ENCODE data around the gene CPSF3.

Gene CPSF3

DNA sequence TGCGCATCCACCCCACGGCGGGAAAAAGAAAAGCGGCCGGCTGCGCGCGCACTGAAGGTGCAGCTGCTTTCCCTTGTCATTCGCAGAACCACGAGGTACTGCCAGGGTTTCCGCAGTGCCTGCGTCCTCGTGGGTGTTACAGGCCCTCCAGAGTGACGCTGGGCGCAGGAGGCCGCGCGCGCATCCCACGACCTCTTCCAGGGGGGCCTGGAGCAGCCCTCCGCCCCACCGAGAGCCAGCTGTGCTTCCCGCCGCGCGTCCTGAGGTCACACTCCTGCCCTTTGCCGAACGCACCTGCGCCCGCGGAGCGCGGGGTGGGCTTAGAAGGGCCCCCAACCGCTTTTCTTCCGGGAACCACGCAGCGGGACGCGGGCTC is 50.5 kb downstream of the CPSF3 start:
- Histone ChIP-seq H3K4me1 (ENCODE audit: control insufficient read depth, insufficient read depth, low read length) (peaks cover 10% of the 10 kb centered on the region), H3K4me3 (ENCODE audit: low read depth, low read length) (peak overlapping the region; percentile 62), H3K9ac (ENCODE audit: low read length) (peak overlapping the region; percentile 62), H3K36me3 (ENCODE audit: control insufficient read depth, insufficient read depth, low read length) (peaks cover 35% of the 10 kb centered on the region), H3K27me3 (ENCODE audit: control insufficient read depth, insufficient read depth, low read length) (no peaks in the 10 kb centered on the region; the same call in 1 of the 2 replicates), H3K27ac (ENCODE audit: low read depth, low read length) (no peak overlapping the region), H3K9me3 (ENCODE audit: control insufficient read depth, insufficient read depth, low read depth, low read length) (no peaks in the 10 kb centered on the region)

DNA sequence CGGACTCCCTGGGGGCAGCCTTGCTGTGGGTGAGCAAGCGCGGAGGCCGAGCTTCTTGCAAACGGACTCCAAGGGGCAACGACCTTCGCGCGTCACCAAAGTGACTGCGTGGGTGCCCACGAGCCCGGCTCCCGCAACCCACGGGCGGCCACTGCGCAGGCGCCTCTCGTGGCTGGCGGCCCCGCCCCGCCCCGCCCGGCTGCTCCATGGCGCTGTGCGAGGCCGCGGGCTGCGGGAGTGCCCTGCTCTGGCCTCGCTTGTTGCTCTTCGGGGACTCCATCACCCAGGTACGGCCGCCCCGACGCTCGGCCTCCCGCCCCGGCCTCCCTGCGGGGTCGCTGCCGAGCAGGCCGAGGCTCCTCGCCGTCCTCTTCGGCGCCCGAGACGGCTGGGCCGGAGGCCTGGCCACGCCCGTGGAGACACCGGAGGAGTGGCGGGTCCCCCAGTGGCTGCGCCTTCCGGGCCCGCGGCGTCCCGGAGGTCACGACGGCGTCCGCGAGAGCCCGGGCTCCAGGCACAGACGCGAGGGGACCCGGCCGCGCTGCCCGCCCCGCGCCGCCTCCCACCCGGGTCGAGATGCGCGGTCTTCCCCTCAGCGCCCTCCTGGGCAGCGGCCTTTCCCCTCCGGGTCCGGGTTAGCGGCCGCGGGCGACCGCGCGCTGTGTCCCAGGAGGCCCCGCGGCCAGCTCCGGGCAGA is 51.1 kb downstream of the CPSF3 start, which contains the start of gene IAH1:
Gene IAH1 (plus strand): TSS at position 191 of the 697 bp plus-strand sequence. CDS start 16 bp downstream, at position 207.
- Histone ChIP-seq H3K36me3 (ENCODE audit: control insufficient read depth, insufficient read depth, low read length) (peaks cover 30% of the 10 kb centered on the region), H3K27ac (ENCODE audit: low read depth, low read length) (no peak within 1 kb of the TSS; the same call in 1 of the 2 replicates), H3K27me3 (ENCODE audit: control insufficient read depth, insufficient read depth, low read length) (no peaks in the 10 kb centered on the region; the same call in 1 of the 2 replicates), H3K9me3 (ENCODE audit: control insufficient read depth, insufficient read depth, low read depth, low read length) (no peaks in the 10 kb centered on the region), H3K4me3 (ENCODE audit: low read depth, low read length) (peak within 1 kb of the TSS; percentile 62), H3K9ac (ENCODE audit: low read length) (peak within 1 kb of the TSS; percentile 62), H3K4me1 (ENCODE audit: control insufficient read depth, insufficient read depth, low read length) (peaks cover 10% of the 10 kb centered on the region)

DNA sequence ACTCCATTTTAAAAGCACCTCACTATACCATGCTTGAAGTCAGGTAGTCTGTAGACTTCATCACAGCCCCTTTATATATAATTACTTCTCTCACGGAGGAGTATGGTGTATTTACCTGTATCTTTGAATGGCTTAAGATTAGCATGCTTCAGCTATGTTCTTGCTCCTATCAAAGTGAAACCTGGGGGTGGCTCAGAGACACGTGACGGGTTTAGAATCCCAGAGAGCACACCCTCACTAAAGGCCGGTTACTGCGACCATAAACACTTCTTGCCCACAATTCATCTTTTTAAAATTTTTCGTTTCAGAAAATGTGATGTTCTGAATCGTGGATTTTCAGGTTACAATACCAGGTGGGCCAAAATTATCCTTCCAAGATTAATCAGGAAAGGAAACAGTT is 54.5 kb downstream of the CPSF3 start:
- Histone ChIP-seq H3K4me3 (ENCODE audit: low read depth, low read length) (no peak overlapping the region), H3K27ac (ENCODE audit: low read depth, low read length) (no peak overlapping the region), H3K27me3 (ENCODE audit: control insufficient read depth, insufficient read depth, low read length) (no peaks in the 10 kb centered on the region; the same call in 1 of the 2 replicates), H3K36me3 (ENCODE audit: control insufficient read depth, insufficient read depth, low read length) (peaks cover 14% of the 10 kb centered on the region), H3K4me1 (ENCODE audit: control insufficient read depth, insufficient read depth, low read length) (peaks cover 10% of the 10 kb centered on the region), H3K9ac (ENCODE audit: low read length) (no peak overlapping the region), H3K9me3 (ENCODE audit: control insufficient read depth, insufficient read depth, low read depth, low read length) (no peaks in the 10 kb centered on the region)

DNA sequence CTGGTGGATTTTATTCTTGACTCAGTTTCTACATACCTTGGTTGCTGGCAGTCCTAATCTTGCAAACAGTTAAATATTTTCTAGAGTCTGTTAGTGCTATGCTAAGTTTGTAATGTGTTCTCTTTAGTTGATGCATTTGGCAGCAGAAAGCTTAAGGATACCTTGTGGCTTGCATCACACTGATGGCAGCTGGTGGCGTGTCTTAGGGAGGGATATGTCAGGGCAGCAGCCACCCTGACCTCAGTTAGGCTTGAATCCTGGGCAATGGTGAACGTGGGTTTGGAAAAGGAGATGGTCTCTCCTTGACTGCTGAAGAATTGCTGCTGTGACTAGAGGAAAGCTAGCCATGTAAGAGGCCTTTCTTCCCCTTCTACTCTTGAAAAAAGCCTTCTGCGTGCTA is 55.1 kb downstream of the CPSF3 start:
- H3K9me3 ChIP-seq (ENCODE audit: control insufficient read depth, insufficient read depth, low read depth, low read length) = no peaks in the 10 kb centered on the region
- H3K4me1 ChIP-seq (ENCODE audit: control insufficient read depth, insufficient read depth, low read length) = peaks cover 10% of the 10 kb centered on the region
- H3K27ac ChIP-seq (ENCODE audit: low read depth, low read length) = no peak overlapping the region
- H3K9ac ChIP-seq (ENCODE audit: low read length) = no peak overlapping the region
- no peaks in the 10 kb centered on the region; the same call in 1 of the 2 replicates for H3K27me3 ChIP-seq (ENCODE audit: control insufficient read depth, insufficient read depth, low read length)
- peaks cover 20% of the 10 kb centered on the region for H3K36me3 ChIP-seq (ENCODE audit: control insufficient read depth, insufficient read depth, low read length)
- H3K4me3 ChIP-seq (ENCODE audit: low read depth, low read length) = no peak overlapping the region

DNA sequence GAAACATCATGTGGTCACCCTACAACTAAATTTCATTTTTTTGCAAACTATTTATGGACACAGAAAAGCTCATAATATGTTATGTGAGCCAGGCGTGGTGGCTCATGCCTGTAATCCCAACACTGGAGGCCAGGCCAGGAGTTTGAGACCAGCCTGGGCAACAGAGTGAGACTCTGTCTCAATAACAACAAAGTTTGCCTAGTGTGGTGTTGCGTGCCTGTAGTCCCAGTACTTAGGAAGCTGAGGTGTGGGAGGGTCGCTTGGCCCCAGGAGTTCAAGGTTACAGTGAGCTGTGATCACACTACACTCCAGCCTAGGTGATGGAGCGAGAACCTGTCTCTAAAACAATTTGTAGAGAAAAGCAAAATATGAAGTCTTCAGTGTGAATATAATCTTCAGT is 56.7 kb downstream of the CPSF3 start:
- no peak overlapping the region for H3K27ac ChIP-seq (ENCODE audit: low read depth, low read length)
- H3K9me3 ChIP-seq (ENCODE audit: control insufficient read depth, insufficient read depth, low read depth, low read length) = no peaks in the 10 kb centered on the region
- peaks cover 36% of the 10 kb centered on the region for H3K36me3 ChIP-seq (ENCODE audit: control insufficient read depth, insufficient read depth, low read length)
- H3K4me3 ChIP-seq (ENCODE audit: low read depth, low read length) = no peak overlapping the region
- peaks cover 10% of the 10 kb centered on the region for H3K4me1 ChIP-seq (ENCODE audit: control insufficient read depth, insufficient read depth, low read length)
- no peak overlapping the region for H3K9ac ChIP-seq (ENCODE audit: low read length)
- H3K27me3 ChIP-seq (ENCODE audit: control insufficient read depth, insufficient read depth, low read length) = no peaks in the 10 kb centered on the region; the same call in 1 of the 2 replicates

DNA sequence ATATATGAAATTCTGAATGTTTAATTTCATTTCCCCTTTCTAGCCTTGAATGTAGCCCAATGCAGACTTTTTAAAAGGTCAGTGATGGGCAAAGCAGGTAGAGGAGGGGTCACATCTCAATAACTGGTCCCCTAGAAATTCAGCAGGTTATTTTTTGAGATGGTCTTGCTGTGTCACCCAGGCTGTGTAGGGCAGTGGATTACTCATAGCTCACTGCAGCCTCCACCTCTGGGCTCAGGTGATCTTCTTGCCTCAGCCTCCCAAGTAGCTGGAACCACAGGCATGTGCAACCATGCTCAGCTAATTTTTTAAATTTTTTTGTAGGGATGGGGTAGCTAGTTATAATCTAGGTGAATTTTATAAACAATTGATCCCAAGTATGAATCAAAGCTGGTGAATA is 59.7 kb downstream of the CPSF3 start:
- Histone ChIP-seq H3K27ac (ENCODE audit: low read depth, low read length) (no peak overlapping the region), H3K27me3 (ENCODE audit: control insufficient read depth, insufficient read depth, low read length) (no peaks in the 10 kb centered on the region), H3K4me3 (ENCODE audit: low read depth, low read length) (no peak overlapping the region), H3K9me3 (ENCODE audit: control insufficient read depth, insufficient read depth, low read depth, low read length) (no peaks in the 10 kb centered on the region), H3K4me1 (ENCODE audit: control insufficient read depth, insufficient read depth, low read length) (no peaks in the 10 kb centered on the region; the same call in 1 of the 2 replicates), H3K9ac (ENCODE audit: low read length) (no peak overlapping the region), H3K36me3 (ENCODE audit: control insufficient read depth, insufficient read depth, low read length) (peaks cover 63% of the 10 kb centered on the region)

DNA sequence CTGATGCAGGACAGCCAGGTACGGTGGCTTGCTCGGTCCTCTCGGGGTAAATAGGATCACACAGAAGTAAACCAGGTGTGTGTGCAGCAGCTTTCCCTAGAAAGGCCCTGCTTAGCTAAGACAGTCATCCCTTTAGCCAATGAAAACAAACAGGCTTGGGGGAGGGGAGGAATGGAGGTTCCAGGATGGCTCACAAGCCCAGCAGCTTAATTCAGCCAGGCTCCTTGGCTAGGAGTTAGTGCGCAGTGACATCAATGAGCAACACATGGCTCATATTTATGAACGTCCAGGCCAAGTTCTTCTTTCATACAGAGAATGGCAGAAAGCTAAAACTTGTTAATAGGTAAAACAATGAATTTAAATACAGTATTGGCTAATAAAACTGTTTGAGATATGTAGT is 61.1 kb downstream of the CPSF3 start:
- no peaks in the 10 kb centered on the region for H3K4me1 ChIP-seq (ENCODE audit: control insufficient read depth, insufficient read depth, low read length)
- peaks cover 78% of the 10 kb centered on the region for H3K36me3 ChIP-seq (ENCODE audit: control insufficient read depth, insufficient read depth, low read length)
- no peak overlapping the region for H3K27ac ChIP-seq (ENCODE audit: low read depth, low read length)
- no peak overlapping the region for H3K4me3 ChIP-seq (ENCODE audit: low read depth, low read length)
- H3K9me3 ChIP-seq (ENCODE audit: control insufficient read depth, insufficient read depth, low read depth, low read length) = no peaks in the 10 kb centered on the region
- H3K27me3 ChIP-seq (ENCODE audit: control insufficient read depth, insufficient read depth, low read length) = no peaks in the 10 kb centered on the region
- no peak overlapping the region for H3K9ac ChIP-seq (ENCODE audit: low read length)

DNA sequence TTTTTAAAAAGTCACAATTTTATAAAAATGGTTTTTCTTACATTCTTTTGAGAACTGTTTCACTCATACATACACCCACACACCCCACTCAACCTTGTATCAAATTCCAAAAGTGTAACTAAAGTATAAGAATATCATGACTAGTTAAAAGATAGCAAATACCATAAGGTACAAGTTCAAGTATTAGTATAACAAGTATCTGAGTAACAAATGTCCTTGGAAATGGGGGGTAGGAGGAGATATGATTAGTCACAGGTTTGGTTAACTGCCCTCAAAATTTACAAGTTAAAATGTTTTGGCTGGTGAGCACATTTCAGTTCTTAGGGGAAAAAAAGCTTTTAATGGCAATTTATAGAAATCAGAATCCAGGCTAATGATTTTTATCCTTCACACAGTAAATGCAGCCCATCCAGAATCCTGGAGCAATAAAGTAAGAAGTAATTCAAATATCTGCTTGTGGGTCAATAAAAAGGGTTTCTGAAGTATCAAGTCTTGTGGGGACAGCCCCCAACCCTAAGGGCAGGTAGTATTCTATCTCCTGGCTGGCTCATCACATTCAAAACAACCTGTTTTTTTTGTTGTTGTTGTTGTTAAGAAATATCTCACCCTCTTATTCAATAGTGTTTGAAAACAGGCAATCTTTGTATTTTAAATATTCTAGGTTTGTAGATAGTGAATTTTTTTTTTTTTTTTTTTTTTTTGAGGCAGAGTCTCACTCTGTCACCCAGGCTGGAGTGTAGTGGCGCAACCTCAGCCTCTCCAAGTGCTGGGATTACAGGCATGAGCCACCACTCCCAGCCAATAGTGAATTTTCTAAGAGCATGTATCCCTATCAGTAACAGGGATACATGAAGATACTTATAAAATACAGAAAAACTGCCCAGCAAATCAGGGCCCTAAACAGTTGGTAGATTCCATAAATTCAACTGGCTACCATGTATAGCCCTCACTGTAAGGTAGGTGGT is 65.4 kb downstream of the CPSF3 start:
- Histone ChIP-seq H3K9me3 (ENCODE audit: control insufficient read depth, insufficient read depth, low read depth, low read length) (no peaks in the 10 kb centered on the region), H3K4me3 (ENCODE audit: low read depth, low read length) (no peak overlapping the region), H3K36me3 (ENCODE audit: control insufficient read depth, insufficient read depth, low read length) (peaks cover 97% of the 10 kb centered on the region), H3K9ac (ENCODE audit: low read length) (no peak overlapping the region), H3K27ac (ENCODE audit: low read depth, low read length) (no peak overlapping the region), H3K27me3 (ENCODE audit: control insufficient read depth, insufficient read depth, low read length) (no peaks in the 10 kb centered on the region), H3K4me1 (ENCODE audit: control insufficient read depth, insufficient read depth, low read length) (no peaks in the 10 kb centered on the region)

DNA sequence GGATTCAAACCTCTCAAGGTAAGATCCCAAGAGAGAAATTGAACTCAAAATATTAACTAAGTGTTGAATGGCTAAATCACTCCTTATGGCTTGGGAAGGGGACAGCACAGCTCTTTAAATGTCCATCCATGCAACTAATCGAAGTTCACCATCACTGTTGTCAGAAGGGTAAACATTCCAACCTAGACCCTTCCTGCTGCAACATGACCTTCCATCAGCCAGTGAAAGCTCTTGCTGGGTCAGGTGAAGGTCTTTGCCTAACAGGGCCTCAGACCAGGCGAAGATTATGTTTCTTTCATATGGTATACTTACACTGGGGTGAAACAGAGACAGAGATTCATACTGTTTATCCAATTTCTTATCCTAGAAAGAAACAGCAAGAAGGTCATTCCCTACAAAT is 67.3 kb downstream of the CPSF3 start:
- H3K27me3 ChIP-seq (ENCODE audit: control insufficient read depth, insufficient read depth, low read length) = no peaks in the 10 kb centered on the region
- no peak overlapping the region for H3K4me3 ChIP-seq (ENCODE audit: low read depth, low read length)
- no peaks in the 10 kb centered on the region for H3K4me1 ChIP-seq (ENCODE audit: control insufficient read depth, insufficient read depth, low read length)
- H3K9ac ChIP-seq (ENCODE audit: low read length) = no peak overlapping the region
- no peak overlapping the region for H3K27ac ChIP-seq (ENCODE audit: low read depth, low read length)
- peaks cover 93% of the 10 kb centered on the region for H3K36me3 ChIP-seq (ENCODE audit: control insufficient read depth, insufficient read depth, low read length)
- H3K9me3 ChIP-seq (ENCODE audit: control insufficient read depth, insufficient read depth, low read depth, low read length) = no peaks in the 10 kb centered on the region

DNA sequence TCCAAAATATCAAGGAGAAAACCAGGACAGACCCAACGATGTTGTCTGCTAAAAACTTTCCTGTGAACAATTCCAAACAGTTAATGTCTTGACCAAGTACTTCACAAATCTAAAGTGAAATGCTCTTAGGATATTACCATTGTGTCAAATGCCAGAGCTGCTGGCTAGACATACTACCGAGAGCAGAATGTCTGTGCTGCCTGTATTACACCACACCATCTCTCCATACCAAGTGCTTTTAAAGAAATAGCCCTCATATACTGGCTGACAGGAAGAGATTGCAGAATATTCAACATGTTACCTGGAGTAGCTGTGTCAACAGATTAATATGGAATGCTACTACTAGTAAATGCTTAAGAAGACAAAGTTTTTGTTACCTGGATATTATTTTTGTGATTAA is 69.5 kb downstream of the CPSF3 start:
- Histone ChIP-seq H3K4me1 (ENCODE audit: control insufficient read depth, insufficient read depth, low read length) (no peaks in the 10 kb centered on the region), H3K36me3 (ENCODE audit: control insufficient read depth, insufficient read depth, low read length) (peaks cover 88% of the 10 kb centered on the region), H3K27me3 (ENCODE audit: control insufficient read depth, insufficient read depth, low read length) (no peaks in the 10 kb centered on the region), H3K4me3 (ENCODE audit: low read depth, low read length) (no peak overlapping the region), H3K9ac (ENCODE audit: low read length) (no peak overlapping the region), H3K9me3 (ENCODE audit: control insufficient read depth, insufficient read depth, low read depth, low read length) (no peaks in the 10 kb centered on the region), H3K27ac (ENCODE audit: low read depth, low read length) (no peak overlapping the region)

DNA sequence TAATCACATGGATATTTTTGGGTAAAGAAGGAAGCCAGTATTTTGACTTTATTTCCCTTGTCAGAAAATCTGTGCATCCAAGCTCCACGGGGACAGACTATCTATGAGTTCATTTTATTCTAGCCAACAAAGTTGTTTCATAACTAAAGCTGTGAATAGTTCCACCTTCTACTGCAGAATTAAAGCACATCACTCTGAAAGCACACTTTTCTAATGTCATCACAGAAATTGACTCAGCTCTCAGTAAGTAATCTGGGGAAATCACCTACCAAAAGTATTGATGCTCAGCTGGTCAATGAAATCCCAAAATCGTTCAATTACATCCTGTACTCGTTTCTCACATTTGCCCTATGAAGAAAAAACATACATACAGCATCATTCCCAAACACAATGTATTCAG is 70.0 kb downstream of the CPSF3 start:
- no peak overlapping the region for H3K9ac ChIP-seq (ENCODE audit: low read length)
- H3K36me3 ChIP-seq (ENCODE audit: control insufficient read depth, insufficient read depth, low read length) = peaks cover 83% of the 10 kb centered on the region
- no peaks in the 10 kb centered on the region for H3K4me1 ChIP-seq (ENCODE audit: control insufficient read depth, insufficient read depth, low read length)
- H3K27me3 ChIP-seq (ENCODE audit: control insufficient read depth, insufficient read depth, low read length) = no peaks in the 10 kb centered on the region
- no peaks in the 10 kb centered on the region for H3K9me3 ChIP-seq (ENCODE audit: control insufficient read depth, insufficient read depth, low read depth, low read length)
- no peak overlapping the region for H3K4me3 ChIP-seq (ENCODE audit: low read depth, low read length)
- no peak overlapping the region for H3K27ac ChIP-seq (ENCODE audit: low read depth, low read length)
